HepG2 (cell line): ENCODE data around the gene CCS. TPM values are rescaled to one million over a fixed set of nuclear protein-coding genes. Genes with fewer than 3 reads are reported as not detected.

ENCODE experiments used
- FOXJ3 ChIP-seq: sonication (generic); formaldehyde crosslinking; IDR thresholded peaks from 2 replicates; pipeline ENCODE4 v1.4.0; 2020; ENCODE audit warnings: missing genetic modification reagents, mild to moderate bottlenecking, borderline replicate concordance
- MED1 ChIP-seq: sonication (generic); formaldehyde crosslinking; IDR thresholded peaks from 2 replicates; pipeline ENCODE4 v1.4.0; 2020; ENCODE audit warnings: missing genetic modification reagents
- NKX3-1 ChIP-seq: sonication (generic); formaldehyde crosslinking; IDR thresholded peaks from 2 replicates; pipeline ENCODE4 v1.5.0; 2020; ENCODE audit warnings: missing genetic modification reagents
- NRL ChIP-seq: sonication (generic); formaldehyde crosslinking; IDR thresholded peaks from 2 replicates; pipeline ENCODE4 v1.5.0; 2020; ENCODE audit warnings: missing genetic modification reagents, mild to moderate bottlenecking, moderate library complexity, borderline replicate concordance
- REPIN1 ChIP-seq: sonication (generic); formaldehyde crosslinking; IDR thresholded peaks from 2 replicates; pipeline ENCODE4 v1.8.0; 2022; ENCODE audit warnings: missing genetic modification reagents, low read depth, mild to moderate bottlenecking, borderline replicate concordance
- SNAPC2 ChIP-seq: sonication (generic); formaldehyde crosslinking; IDR thresholded peaks from 2 replicates; pipeline ENCODE4 v1.8.1; 2022; ENCODE audit warnings: mild to moderate bottlenecking, missing genetic modification reagents
- SYNCRIP ChIP-seq: fragments of 200-400 bp; formaldehyde crosslinking; IDR thresholded peaks from 2 replicates; pipeline ENCODE4 v1.6.1; 2018; ENCODE audit warnings: mild to moderate bottlenecking, low read depth, low read length; ENCODE audit not compliant: insufficient read depth
- ZBTB1 ChIP-seq: sonication (generic); formaldehyde crosslinking; IDR thresholded peaks from 2 replicates; pipeline ENCODE4 v1.4.0; 2020; ENCODE audit warnings: missing genetic modification reagents, borderline replicate concordance
- ZMYM4 ChIP-seq: sonication (generic); formaldehyde crosslinking; IDR thresholded peaks from 2 replicates; pipeline ENCODE4 v1.8.1; 2023; ENCODE audit warnings: mild to moderate bottlenecking, missing genetic modification reagents
- ZNF232 ChIP-seq: sonication (generic); formaldehyde crosslinking; IDR thresholded peaks from 2 replicates; pipeline ENCODE4 v1.4.0; 2020; ENCODE audit warnings: missing genetic modification reagents, borderline replicate concordance
- ZNF251 ChIP-seq: sonication (generic); formaldehyde crosslinking; IDR thresholded peaks from 2 replicates; pipeline ENCODE4 v1.9.0; 2021; ENCODE audit warnings: mild to moderate bottlenecking, missing genetic modification reagents
- ZNF253 ChIP-seq: sonication (generic); formaldehyde crosslinking; IDR thresholded peaks from 2 replicates; pipeline ENCODE4 v1.8.0; 2022; ENCODE audit warnings: mild to moderate bottlenecking, missing genetic modification reagents, borderline replicate concordance
- ZNF317 ChIP-seq: sonication (generic); formaldehyde crosslinking; IDR thresholded peaks from 2 replicates; pipeline ENCODE4 v1.5.0; 2020; ENCODE audit warnings: mild to moderate bottlenecking, missing genetic modification reagents
- ZNF614 ChIP-seq: IDR thresholded peaks from 2 replicates; pipeline ENCODE4 v1.6.1; 2018; ENCODE audit warnings: missing biosample characterization, missing genetic modification reagents, inconsistent platforms, borderline replicate concordance
- ZNF644 ChIP-seq: IDR thresholded peaks from 2 replicates; pipeline ENCODE4 v1.6.1; 2016; ENCODE audit warnings: low read depth
- ZNF709 ChIP-seq: sonication (generic); formaldehyde crosslinking; IDR thresholded peaks from 2 replicates; pipeline ENCODE4 v1.5.0; 2020; ENCODE audit warnings: mild to moderate bottlenecking, missing genetic modification reagents
- polyA plus RNA-seq, 8 experiments: library from polyadenylated mRNA; depleted of rRNA in 3 of 8; stranded (reverse) in 7 of 8; unstranded in 1 of 8; fragments of >200 nt; fragmentation: Illumina TruSeq in 4 of 8; extraction: Trizol in 4 of 8; gene quantifications; 2 replicates each; pipeline versions ENCODE4 v1.2.1 to v1.2.3, GENCODE V29; 2011 to 2016; ENCODE audit warnings: low read depth in 4 of 8, missing spikeins in 1 of 8, mixed read lengths in 1 of 8; ENCODE audit not compliant: insufficient read depth in 1 of 8
- total RNA-seq, 5 experiments: library from RNA; depleted of rRNA; stranded (reverse); fragments of >200 nt; fragmentation: Illumina TruSeq; extraction: Trizol; gene quantifications; 2 replicates each; pipeline ENCODE4 v1.2.3, GENCODE V29; 2016; ENCODE audit warnings: low read depth in 1 of 5
- TF ChIP-seq, protein P1 (sequence below): sonication (generic); formaldehyde crosslinking; IDR thresholded peaks from 2 replicates; pipeline ENCODE4 v1.5.0; 2020; ENCODE audit warnings: mild to moderate bottlenecking, low read depth, missing genetic modification reagents, borderline replicate concordance
- TF ChIP-seq, protein P2 (sequence below): sonication (generic); formaldehyde crosslinking; IDR thresholded peaks from 2 replicates; pipeline ENCODE4 v1.5.1; 2020; ENCODE audit warnings: missing genetic modification reagents, mild to moderate bottlenecking, borderline replicate concordance
- TF ChIP-seq, protein P3 (sequence below): sonication (generic); formaldehyde crosslinking; IDR thresholded peaks from 2 replicates; pipeline ENCODE4 v1.4.0; 2020; ENCODE audit warnings: mild to moderate bottlenecking, missing genetic modification reagents
- TF ChIP-seq, protein P4 (sequence below): sonication (generic); formaldehyde crosslinking; IDR thresholded peaks from 2 replicates; pipeline ENCODE4 v1.8.1; 2022; ENCODE audit warnings: mild to moderate bottlenecking, missing genetic modification reagents
- TF ChIP-seq, protein P5 (sequence below), 2 experiments: sonication (generic) in 1 of 2; formaldehyde crosslinking in 1 of 2; IDR thresholded peaks; 2 replicates each; pipeline versions ENCODE4 v1.5.1 to v1.6.1; 2011 to 2020; ENCODE audit warnings: borderline replicate concordance in 1 of 2, low read depth in 1 of 2, low read length in 1 of 2, mild to moderate bottlenecking in 1 of 2, missing genetic modification reagents in 1 of 2, moderate library complexity in 1 of 2

CCS gene
- total and polyA plus RNA-seq, 2 of the 13 experiments (the other 11 are each of a cell fraction or from before 2014, with no cell fraction given) = 25.4 to 44.6 TPM

DNA sequence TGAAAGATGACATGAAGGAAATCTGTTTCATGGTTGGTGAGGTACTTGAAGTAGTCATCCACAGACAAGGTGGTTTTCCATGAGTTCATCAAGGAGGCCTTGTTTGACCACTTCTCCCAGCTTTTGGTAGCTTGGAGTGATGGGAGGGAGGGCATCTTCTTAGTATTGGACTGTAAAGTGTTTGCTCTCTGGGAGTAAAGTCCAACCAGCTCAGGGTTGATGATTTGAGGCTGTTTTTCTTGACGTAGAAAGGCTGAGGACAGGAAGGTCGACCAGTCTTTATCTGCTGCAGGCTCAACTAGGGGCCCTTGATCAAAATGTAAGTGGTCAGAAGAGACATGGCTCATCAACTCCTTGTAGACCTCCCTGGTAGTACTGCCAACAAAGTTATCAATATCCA is 1.8 kb upstream of the CCS start (continued):
- TF ChIP-seq ZNF232 = no peak
- no peak for TF ChIP-seq ZNF709 (CRISPR knock-in tag)
- TF ChIP-seq ZNF644 (CRISPR knock-in tag) = peak; percentile 36; the same call in 1 of the 2 replicates
- TF ChIP-seq ZNF614 (CRISPR knock-in tag) = no peak
- TF ChIP-seq, protein P1, sequence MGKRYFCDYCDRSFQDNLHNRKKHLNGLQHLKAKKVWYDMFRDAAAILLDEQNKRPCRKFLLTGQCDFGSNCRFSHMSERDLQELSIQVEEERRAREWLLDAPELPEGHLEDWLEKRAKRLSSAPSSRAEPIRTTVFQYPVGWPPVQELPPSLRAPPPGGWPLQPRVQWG (CRISPR knock-in tag) = no peak
- TF ChIP-seq, protein P2, sequence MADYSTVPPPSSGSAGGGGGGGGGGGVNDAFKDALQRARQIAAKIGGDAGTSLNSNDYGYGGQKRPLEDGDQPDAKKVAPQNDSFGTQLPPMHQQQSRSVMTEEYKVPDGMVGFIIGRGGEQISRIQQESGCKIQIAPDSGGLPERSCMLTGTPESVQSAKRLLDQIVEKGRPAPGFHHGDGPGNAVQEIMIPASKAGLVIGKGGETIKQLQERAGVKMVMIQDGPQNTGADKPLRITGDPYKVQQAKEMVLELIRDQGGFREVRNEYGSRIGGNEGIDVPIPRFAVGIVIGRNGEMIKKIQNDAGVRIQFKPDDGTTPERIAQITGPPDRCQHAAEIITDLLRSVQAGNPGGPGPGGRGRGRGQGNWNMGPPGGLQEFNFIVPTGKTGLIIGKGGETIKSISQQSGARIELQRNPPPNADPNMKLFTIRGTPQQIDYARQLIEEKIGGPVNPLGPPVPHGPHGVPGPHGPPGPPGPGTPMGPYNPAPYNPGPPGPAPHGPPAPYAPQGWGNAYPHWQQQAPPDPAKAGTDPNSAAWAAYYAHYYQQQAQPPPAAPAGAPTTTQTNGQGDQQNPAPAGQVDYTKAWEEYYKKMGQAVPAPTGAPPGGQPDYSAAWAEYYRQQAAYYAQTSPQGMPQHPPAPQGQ (CRISPR knock-in tag) = no peak
- TF ChIP-seq ZNF251 (CRISPR knock-in tag) = no peak
- TF ChIP-seq NKX3-1 (CRISPR knock-in tag) = no peak
- TF ChIP-seq ZNF317 (CRISPR knock-in tag) = no peak
- no peak for TF ChIP-seq FOXJ3 (CRISPR knock-in tag)
- TF ChIP-seq ZBTB1 (CRISPR knock-in tag) = no peak
- TF ChIP-seq ZNF253 = no peak
- TF ChIP-seq SYNCRIP = no peak
- 0 out of 2 replicates have a peak, but pooled peaks have one; percentile 30 for TF ChIP-seq MED1
- no peak for TF ChIP-seq REPIN1 (CRISPR knock-in tag)
- TF ChIP-seq NRL (CRISPR knock-in tag) = no peak
- TF ChIP-seq ZMYM4 (CRISPR knock-in tag) = no peak
- TF ChIP-seq, protein P3, sequence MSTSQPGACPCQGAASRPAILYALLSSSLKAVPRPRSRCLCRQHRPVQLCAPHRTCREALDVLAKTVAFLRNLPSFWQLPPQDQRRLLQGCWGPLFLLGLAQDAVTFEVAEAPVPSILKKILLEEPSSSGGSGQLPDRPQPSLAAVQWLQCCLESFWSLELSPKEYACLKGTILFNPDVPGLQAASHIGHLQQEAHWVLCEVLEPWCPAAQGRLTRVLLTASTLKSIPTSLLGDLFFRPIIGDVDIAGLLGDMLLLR = no peak
- no peak for TF ChIP-seq SNAPC2 (CRISPR knock-in tag)
- TF ChIP-seq, protein P4, sequence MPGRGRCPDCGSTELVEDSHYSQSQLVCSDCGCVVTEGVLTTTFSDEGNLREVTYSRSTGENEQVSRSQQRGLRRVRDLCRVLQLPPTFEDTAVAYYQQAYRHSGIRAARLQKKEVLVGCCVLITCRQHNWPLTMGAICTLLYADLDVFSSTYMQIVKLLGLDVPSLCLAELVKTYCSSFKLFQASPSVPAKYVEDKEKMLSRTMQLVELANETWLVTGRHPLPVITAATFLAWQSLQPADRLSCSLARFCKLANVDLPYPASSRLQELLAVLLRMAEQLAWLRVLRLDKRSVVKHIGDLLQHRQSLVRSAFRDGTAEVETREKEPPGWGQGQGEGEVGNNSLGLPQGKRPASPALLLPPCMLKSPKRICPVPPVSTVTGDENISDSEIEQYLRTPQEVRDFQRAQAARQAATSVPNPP (CRISPR knock-in tag) = no peak
- TF ChIP-seq, protein P5, sequence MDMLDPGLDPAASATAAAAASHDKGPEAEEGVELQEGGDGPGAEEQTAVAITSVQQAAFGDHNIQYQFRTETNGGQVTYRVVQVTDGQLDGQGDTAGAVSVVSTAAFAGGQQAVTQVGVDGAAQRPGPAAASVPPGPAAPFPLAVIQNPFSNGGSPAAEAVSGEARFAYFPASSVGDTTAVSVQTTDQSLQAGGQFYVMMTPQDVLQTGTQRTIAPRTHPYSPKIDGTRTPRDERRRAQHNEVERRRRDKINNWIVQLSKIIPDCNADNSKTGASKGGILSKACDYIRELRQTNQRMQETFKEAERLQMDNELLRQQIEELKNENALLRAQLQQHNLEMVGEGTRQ (IDR thresholded peaks at IDR 0.05; ENCODE audit: low read depth, low read length) = no peak
- TF ChIP-seq, protein P5 (CRISPR knock-in tag; IDR thresholded peaks at IDR 0.05; ENCODE audit: borderline replicate concordance) = no peak
